GM19395 (cell line): Measurements from ENCODE around the gene MAN2A1.
A peak's percentile ranks its signal among the peaks of the same experiment; 100 is the strongest.

Experiments used
- ATAC-seq: cut with Tn5 transposase; IDR thresholded peaks from one replicate; pipeline ENCODE4 v1.9.1; 2021; ENCODE audit warnings: mild to moderate bottlenecking, moderate library complexity; ENCODE audit not compliant: unreplicated experiment

Gene MAN2A1

DNA sequence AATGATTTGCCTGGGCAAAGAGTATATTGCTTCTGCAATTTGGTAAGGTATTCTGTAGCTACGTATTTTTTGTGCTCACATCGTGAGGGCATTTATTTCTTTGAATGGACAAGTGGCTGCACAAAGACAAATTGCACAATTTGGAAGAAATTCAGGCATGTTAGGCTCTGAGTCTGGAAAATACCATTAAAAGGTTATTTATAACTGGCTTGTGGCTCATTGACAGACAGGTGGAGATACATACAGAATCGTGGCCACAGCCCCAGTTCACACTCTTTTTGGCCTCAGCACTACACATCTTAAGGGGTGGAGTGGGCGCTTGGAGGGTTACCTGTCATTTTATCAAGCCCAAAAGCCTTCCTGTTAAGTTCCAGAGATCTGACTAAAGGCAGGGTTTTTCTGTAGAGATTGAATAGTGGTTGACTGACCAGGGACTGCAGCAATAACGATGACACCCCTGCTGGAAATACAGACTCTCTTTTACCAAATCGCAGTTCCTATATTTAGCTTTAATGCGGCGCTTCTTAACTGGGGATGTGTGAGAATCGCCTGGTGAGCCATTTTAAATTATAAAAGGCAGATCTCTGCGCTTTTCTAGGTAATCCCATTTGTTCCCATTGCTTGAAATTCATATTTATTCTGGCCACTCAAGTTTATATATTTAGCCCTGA lies 14.7 kb downstream of the MAN2A1 start:
- ATAC-seq, result no peak

- no peak for ATAC-seq
Measured at GRCh38 chr5:109705596-109705995, 15.9 kb downstream of the MAN2A1 start.

DNA sequence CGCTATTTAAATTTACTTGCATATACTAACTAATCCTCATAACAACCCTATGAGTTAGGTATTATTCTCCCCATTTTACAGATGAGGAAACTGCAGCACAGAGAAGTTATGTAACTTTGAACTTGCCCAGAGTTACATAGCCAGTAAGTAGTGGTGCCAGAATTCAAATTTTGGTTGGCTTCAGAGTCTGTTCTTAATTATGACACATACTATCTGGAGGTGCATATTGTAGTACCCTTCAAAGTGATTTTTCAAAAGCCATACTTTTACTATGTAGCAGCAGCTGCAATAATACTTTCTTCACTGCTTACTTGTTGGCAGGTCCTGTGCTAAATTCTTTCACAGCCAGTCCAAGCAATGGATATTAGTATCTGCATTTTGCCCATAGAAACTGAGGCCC lies 16.4 kb downstream of the MAN2A1 start:
- no peak for ATAC-seq

DNA sequence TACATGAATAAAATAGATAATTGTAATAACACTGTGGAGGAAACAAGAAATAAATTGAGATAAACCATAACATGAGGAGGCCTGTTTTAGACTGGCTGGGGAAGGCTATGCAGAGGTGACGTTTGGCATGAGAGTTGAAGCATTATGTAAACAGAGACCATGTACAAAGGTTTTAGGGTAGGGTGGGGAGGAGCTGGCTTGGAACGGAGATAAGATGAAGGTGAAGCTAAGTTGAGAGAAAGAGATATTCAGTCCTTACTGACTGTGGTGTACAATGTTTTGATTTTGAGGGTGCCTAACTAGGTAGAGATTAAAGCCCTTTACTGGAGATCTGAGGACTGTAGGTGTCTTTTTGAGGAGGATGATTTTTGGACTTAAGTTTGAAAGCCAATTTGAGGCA lies 17.8 kb downstream of the MAN2A1 start:
- no peak for ATAC-seq

GRCh38 chr5:109708813-109709212 lies 19.1 kb downstream of the MAN2A1 start:
- no peak for ATAC-seq

GRCh38 chr5:109709225-109709624 lies 19.5 kb downstream of the MAN2A1 start:
- no peak for ATAC-seq

DNA sequence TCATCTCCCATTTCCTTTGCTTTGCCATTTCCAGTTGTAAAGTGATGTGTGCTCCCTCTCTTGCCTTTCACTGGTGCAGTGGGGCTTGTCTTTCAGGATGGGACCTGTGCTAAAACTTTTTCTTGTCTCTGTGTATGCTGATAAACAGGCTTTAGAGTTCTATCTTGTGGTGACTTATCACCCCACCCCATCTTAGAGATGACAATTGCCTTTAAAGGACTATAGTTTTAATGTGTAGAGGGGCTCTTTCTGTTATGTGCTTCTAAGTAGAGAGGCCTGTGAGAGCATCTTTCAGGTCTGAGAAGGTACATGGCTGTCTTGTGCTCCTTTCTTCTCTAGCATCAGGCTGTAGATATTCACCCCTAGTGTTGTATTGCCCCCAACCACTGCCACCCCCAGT lies 21.9 kb downstream of the MAN2A1 start:
- ATAC-seq, result no peak

DNA sequence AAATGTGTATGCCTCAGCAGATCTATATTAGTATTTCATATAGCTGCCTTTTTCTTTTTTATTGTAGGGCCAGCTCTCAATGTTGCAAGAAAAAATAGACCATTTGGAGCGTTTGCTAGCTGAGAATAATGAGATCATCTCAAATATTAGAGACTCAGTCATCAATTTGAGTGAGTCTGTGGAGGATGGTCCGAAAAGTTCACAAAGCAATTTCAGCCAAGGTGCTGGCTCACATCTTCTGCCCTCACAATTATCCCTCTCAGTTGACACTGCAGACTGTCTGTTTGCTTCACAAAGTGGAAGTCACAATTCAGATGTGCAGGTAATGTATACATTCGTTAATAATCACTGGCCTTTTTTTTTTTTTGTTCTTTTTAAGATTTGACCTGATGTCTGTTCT lies 23.7 kb downstream of the MAN2A1 start:
- no peak for ATAC-seq

DNA sequence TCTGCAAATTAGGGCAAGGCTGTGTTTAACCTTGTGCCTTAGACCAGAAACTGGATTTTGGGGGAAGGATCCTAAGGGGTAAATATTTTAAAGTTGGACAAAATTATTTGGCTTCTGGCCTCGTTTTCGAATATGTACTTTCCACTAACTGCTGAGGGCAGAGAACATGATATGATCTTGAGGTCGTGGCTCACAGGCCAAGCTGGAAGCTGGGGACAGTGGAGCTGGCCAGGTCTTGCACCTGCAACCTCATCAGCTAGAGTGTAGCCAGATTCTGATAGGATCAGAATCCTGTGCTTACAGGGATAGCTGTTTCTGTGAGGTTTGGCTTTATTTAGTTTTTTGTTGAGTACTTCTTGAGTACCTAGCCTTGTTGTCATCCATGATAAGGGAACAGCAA lies 24.9 kb downstream of the MAN2A1 start:
- no peak for ATAC-seq

- no peak for ATAC-seq
Measured at GRCh38 chr5:109718216-109718615, 28.5 kb downstream of the MAN2A1 start.

DNA sequence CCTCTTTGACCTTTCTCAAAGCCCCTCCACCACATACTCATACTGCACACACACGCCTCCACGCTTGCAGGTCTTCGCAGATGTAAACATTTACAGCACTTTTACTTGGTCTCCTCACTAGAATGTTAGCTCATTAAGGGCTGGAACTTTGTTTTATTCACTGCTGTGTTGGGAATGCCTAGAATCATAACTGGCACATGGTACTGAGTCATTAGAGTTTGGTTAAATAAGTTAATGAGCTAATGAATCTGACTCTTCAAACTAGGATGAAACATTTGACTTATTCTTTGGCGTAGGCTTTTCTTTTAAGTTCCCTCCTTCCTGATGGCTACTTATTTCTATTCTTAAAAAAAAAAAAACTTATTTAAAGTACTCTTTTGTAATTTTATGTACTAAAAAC lies 28.9 kb downstream of the MAN2A1 start:
- ATAC-seq, result no peak

DNA sequence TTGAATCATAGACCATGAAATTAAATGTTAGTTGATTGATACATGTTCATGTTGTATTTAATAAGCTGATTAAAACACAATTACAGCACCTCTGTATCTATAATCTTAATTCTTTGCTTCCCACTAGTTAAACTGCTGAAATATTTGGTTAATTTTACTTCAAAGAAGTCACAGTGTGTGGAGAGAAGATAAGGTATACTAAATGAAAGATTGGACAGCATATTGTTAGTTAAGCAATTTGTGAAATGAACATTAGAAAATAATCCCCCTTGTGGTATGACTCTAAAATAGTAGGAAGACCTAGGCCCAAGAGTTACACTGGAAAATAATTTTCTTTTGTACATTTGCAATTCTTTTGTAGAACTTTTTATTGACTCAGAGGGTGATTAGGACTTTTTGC lies 30.3 kb downstream of the MAN2A1 start:
- ATAC-seq, result no peak

DNA sequence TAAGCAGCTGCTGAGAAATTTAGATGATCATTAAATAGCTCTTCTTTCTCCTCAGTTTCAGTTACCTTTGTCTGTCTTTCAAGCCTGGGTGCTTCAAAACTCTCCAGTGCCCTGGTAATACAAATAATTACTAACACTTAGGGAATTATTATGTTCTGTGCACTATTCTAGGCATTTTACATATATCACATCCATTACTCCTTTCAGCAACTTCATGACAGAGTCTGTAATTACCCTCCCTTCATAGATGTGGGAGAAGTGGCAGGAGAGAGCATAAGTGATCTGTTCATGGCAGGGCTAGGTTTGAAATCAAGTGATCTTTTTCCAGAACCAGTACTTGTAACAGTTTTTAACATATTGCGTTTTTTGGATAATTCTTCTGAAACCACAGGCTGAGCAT lies 32.0 kb downstream of the MAN2A1 start:
- no peak for ATAC-seq

GRCh38 chr5:109723606-109724005 lies 33.9 kb downstream of the MAN2A1 start:
- no peak for ATAC-seq

GRCh38 chr5:109725135-109725534 lies 35.4 kb downstream of the MAN2A1 start:
- ATAC-seq, result no peak

GRCh38 chr5:109739741-109740728 lies 50.3 kb downstream of the MAN2A1 start:
- ATAC-seq, result peak; percentile 81

DNA sequence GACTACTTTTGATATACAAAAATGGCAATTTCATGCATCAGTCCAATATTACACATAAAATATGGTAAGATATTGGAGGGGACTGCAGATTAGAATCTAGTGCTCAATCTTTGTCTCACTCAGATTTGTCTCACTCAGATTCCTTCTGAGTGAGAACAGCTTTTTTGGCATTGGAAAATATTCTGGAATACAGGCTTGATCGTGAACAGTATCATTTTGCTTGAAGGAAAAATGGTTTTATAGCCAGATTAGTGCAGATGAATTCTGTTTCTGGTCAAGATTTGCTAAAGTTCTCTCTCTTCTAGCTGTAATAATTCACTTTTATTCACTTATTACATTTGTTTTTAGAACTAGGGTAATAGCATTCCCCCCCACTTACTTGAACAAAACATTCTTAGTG lies 51.2 kb downstream of the MAN2A1 start:
- ATAC-seq, result no peak

GRCh38 chr5:109741390-109741789 lies 51.7 kb downstream of the MAN2A1 start:
- no peak for ATAC-seq

GRCh38 chr5:109743041-109743531 lies 53.4 kb downstream of the MAN2A1 start:
- no peak for ATAC-seq

DNA sequence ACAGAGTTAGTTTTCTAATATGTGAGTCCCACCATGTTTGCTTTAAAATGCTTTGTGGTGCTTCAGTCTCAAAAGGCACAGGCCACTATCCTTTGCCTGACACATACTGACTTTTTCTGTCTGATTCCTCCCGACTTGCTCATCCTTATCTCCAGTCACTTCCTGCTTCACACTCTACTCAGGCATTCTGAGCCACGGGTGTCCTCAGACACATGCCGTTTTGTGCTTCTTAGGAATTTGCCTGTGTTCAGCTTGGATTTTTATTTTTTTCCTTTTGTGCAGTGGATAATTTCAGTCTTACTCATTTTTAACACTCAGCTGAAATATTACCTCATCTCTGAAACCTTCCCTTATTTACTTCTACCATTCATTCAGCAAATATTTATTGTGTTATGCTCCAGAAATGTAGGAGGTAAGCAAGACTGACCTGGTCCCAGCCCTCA lies 54.1 kb downstream of the MAN2A1 start:
- ATAC-seq, result no peak

DNA sequence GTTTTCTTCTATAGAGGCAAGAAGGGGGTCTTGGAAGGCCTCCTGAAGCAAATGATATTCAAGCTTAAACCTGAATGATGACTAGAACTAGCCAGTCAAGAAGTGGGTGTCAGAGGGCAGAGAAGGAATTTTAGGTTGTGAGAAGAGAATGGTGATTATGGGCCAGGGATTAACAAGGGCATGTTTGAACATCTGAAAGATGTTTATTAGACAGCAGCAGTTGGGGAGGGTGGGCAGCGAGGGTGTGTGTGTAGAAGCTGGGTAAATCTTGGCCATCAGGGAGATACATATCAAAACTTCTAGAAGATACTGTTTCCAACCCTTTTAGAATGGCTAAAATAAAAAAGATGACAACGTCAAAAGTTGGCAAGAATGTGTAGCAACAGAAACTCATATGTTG lies 54.5 kb downstream of the MAN2A1 start:
- ATAC-seq, result no peak

- no peak for ATAC-seq
Measured at GRCh38 chr5:109748546-109748945, 58.8 kb downstream of the MAN2A1 start.
